Ishikawa (cell line): ENCODE results near the gene SMPX.

Experiments used
- EGR1 ChIP-seq: IDR thresholded peaks from 2 replicates; pipeline ENCODE4 v1.6.1; 2012
- RAD21 ChIP-seq: IDR thresholded peaks from 2 replicates; pipeline ENCODE4 v1.6.1; 2012; ENCODE audit warnings: low read depth
- REST ChIP-seq: IDR thresholded peaks from 2 replicates; pipeline ENCODE4 v1.6.1; 2012; ENCODE audit warnings: low read depth, mild to moderate bottlenecking
- TAF1 ChIP-seq: IDR thresholded peaks from 2 replicates; pipeline ENCODE4 v1.6.1; 2012; ENCODE audit warnings: low read depth, mild to moderate bottlenecking
- YY1 ChIP-seq: IDR thresholded peaks from 2 replicates; pipeline ENCODE4 v1.6.1; 2012; ENCODE audit warnings: low read depth
- ZBTB7A ChIP-seq: IDR thresholded peaks from 2 replicates; pipeline ENCODE4 v1.6.1; 2012; ENCODE audit warnings: low read depth

DNA sequence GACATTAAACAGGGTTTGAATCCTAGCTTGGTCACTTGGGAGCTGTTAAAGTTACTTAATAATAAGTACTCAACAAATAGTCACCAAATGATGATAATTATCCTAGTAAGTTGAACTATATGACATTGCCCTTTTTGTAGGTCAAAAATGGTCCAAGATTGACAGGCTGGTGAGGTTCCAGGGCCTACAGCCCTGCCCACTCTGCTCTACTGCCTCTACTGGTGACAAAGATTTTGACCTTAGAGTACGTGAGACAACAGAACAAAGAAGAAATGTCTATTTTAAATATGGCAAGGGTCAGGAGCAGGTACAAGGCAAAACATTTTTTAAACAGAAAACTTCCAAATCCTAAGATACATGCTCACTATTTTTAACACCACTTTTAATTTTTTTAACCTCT is 572 bp upstream of the SMPX start:
- TF ChIP-seq REST (no peak), ZBTB7A (no peak), TAF1 (no peak), EGR1 (no peak), RAD21 (no peak), YY1 (no peak)
